ENCODE data around the gene CCDC102A. TPM values are rescaled to one million over a fixed set of nuclear protein-coding genes. Genes with fewer than 3 reads are reported as not detected.
"Not testable (repeated sequence)": the region's sequence is repeated elsewhere in the genome, so short reads cannot be mapped to it uniquely, and the experiment has no call there.

Gene CCDC102A
- total RNA-seq, 2 experiments from 2014 or later: 17.2 to 18.5 TPM

GRCh38 chr16:57499941-57500340 is 36.4 kb downstream of the CCDC102A start:
- CTCF ChIA-PET: interaction anchor here (0.9 to 1.3 kb wide), 2 partner anchors 81 to 136 kb away, joined by 3 read pairs; no protein-coding TSS in a partner anchor

GRCh38 chr16:57498031-57498430 is 38.3 kb downstream of the CCDC102A start:
- CTCF ChIA-PET: no interaction called here
- POLR2A ChIA-PET: no interaction called here

More at GRCh38 chr16:57499941-57500340, 36.4 kb downstream of the CCDC102A start:
- POLR2A ChIA-PET: not testable (repeated sequence)

- CTCF ChIA-PET: no interaction called here
- POLR2A ChIA-PET: no interaction called here
Observed at GRCh38 chr16:57497121-57497520, 39.2 kb downstream of the CCDC102A start.

- ChIA-PET POLR2A (no interaction called here), CTCF (no interaction called here)
Observed at GRCh38 chr16:57493767-57494166, 42.6 kb downstream of the CCDC102A start.

- CTCF ChIA-PET: interaction anchor here (1.3 kb wide), 1 partner anchor 31 kb away, joined by 5 read pairs; no protein-coding TSS in a partner anchor
- POLR2A ChIA-PET: no interaction called here
Observed at GRCh38 chr16:57489229-57489628, 47.1 kb downstream of the CCDC102A start.

GRCh38 chr16:57486858-57487834 is 49.2 kb downstream of the CCDC102A start:
- CTCF ChIA-PET: interaction anchor here (0.7 to 1.5 kb wide), 7 partner anchors 12 to 452 kb away, joined by 3 to 6 read pairs (median 3); partner anchors contain the start of genes CIAPIN1 and COQ9
- POLR2A ChIA-PET: interaction anchor here (1.6 kb wide), 1 partner anchor 50 kb away, joined by 6 read pairs; the partner anchor contains the start of gene CCDC102A

- ChIA-PET POLR2A (interaction anchor here (1.1 to 1.6 kb wide), 2 partner anchors 39 to 51 kb away, joined by 5 to 6 read pairs; partner anchors contain the start of genes CCDC102A, CIAPIN1 and COQ9), CTCF (interaction anchor here (0.7 to 1.5 kb wide), 8 partner anchors 11 to 453 kb away, joined by 3 to 6 read pairs (median 3); partner anchors contain the start of genes CIAPIN1 and COQ9)
Observed at GRCh38 chr16:57485916-57486857, 50.2 kb downstream of the CCDC102A start, which contains the start of gene DOK4. Gene DOK4 (minus strand): TSS chr16:57486493. CDS start chr16:57479507, 6,986 bp downstream.

- POLR2A ChIA-PET: interaction anchor here (1.1 kb wide), 1 partner anchor 38 kb away, joined by 5 read pairs; the partner anchor contains the start of genes CIAPIN1 and COQ9
- CTCF ChIA-PET: interaction anchor here (1.0 to 1.2 kb wide), 4 partner anchors 11 to 91 kb away, joined by 3 read pairs; no protein-coding TSS in a partner anchor
Observed at GRCh38 chr16:57485091-57485915, 51.1 kb downstream of the CCDC102A start.

- ChIA-PET CTCF (interaction anchor here (1.0 kb wide), 1 partner anchor 91 kb away, joined by 3 read pairs; no protein-coding TSS in a partner anchor), POLR2A (no interaction called here)
Observed at GRCh38 chr16:57484515-57485005, 51.8 kb downstream of the CCDC102A start.

GRCh38 chr16:57483725-57484514 is 52.5 kb downstream of the CCDC102A start:
- ChIA-PET CTCF (interaction anchor here (1.0 to 1.9 kb wide), 2 partner anchors 36 to 92 kb away, joined by 3 to 5 read pairs; no protein-coding TSS in a partner anchor), POLR2A (interaction anchor here (1.1 kb wide), 1 partner anchor 18 kb away, joined by 3 read pairs; no protein-coding TSS in a partner anchor)

- CTCF ChIA-PET: interaction anchor here (1.0 to 1.9 kb wide), 2 partner anchors 37 to 94 kb away, joined by 4 to 5 read pairs; no protein-coding TSS in a partner anchor
- POLR2A ChIA-PET: interaction anchor here (1.1 kb wide), 1 partner anchor 17 kb away, joined by 3 read pairs; no protein-coding TSS in a partner anchor
Observed at GRCh38 chr16:57482845-57483545, 53.4 kb downstream of the CCDC102A start.

GRCh38 chr16:57481421-57481820 is 55.0 kb downstream of the CCDC102A start:
- CTCF ChIA-PET: no interaction called here
- POLR2A ChIA-PET: no interaction called here

- CTCF ChIA-PET: no interaction called here
- POLR2A ChIA-PET: no interaction called here
Observed at GRCh38 chr16:57480754-57481230, 55.6 kb downstream of the CCDC102A start.

GRCh38 chr16:57479976-57480753 is 56.2 kb downstream of the CCDC102A start:
- CTCF ChIA-PET: no interaction called here
- POLR2A ChIA-PET: no interaction called here

GRCh38 chr16:57479205-57479975 is 57.0 kb downstream of the CCDC102A start:
- CTCF ChIA-PET: no interaction called here
- POLR2A ChIA-PET: interaction anchor here (0.6 kb wide), 1 partner anchor 103 kb away, joined by 3 read pairs; no protein-coding TSS in a partner anchor

Measured in activated CD8-positive, alpha-beta memory T cell treated with anti-CD3 and anti-CD28 coated beads for 36 hours (primary cell).